Esophagus muscularis mucosa (tissue), 3 donors: ENCODE data around the gene TOMM20.
A peak's percentile ranks its signal among the peaks of the same experiment; 100 is the strongest.

ENCODE experiments used
- CTCF ChIP-seq, 3 experiments: fragments of 200-600 bp in 2 of 3; fragments of 450-650 bp in 1 of 3; sonication (generic) in 2 of 3; IDR thresholded peaks; one replicate each; pipeline ENCODE4 v1.5.1; 2017 to 2019; ENCODE audit warnings: antibody characterized with exemption in 3 of 3, mild to moderate bottlenecking in 2 of 3, moderate library complexity in 1 of 3
- POLR2A ChIP-seq: fragments of 450-650 bp; IDR thresholded peaks from one replicate; pipeline ENCODE4 v1.6.1; 2017; ENCODE audit warnings: antibody characterized with exemption, moderate library complexity, mild to moderate bottlenecking, low read depth
- POLR2AphosphoS5 ChIP-seq, 2 donors: sonication (generic); formaldehyde crosslinking; IDR thresholded peaks; one replicate each; pipeline ENCODE4 v1.6.1; 2017; ENCODE audit warnings: antibody characterized with exemption in 2 of 2

- TF ChIP-seq POLR2A = no peak
- no peak for TF ChIP-seq CTCF (IDR thresholded peaks at IDR 0.05)
- TF ChIP-seq POLR2AphosphoS5 (IDR thresholded peaks at IDR 0.05) = peak in 1 of 2 donors; percentile 24
These were observed 50.8 kb downstream of the TOMM20 start for GRCh38 chr1:235077571-235078479.
